NCI-H2107 treated with DMSO at 0.1 percent for 48 hours (cell line): ENCODE results near the gene LIMS2.

Experiments used
- DNase-seq: peaks from one replicate; lab custom pipeline; 2025; ENCODE audit not compliant: unreplicated experiment; lab: John Stamatoyannopoulos, UW

LIMS2 gene

DNA sequence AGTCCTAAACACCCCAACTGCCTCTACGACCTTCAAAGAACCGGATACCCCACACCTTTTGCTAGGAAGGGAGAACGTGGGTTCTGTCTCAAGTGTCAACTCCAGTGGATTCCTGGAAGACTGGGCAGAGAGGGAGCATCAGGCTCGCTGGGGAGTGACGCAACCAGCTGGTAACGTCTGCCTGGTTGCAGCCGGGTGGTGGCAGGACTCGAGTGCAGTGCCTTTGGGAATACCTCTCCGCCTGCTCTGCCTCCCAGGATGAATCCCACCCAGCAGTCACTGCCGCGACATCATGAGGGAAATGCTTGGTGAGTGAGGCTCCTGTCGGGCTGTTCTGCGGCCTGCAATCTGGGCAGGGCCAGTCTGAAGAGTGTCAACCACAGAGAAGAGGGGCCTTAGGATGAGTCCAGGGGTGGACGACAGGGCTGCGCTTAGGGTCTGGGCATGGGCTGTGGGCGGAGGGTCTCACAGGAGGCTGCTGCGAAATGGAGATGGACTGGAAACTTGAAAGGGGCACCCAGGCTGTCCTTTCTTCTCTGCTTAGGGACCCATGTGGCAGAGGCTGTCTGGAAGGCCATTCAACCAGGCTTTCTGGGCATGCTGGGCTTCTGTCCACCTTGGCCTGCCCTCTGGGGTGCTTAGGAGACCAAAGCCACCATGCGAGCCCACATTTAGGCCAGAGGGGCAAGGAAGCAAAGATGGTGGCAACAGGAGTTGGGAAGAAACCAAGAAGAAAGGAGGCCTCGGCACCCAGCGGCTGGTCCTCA lies 16.5 kb downstream of the LIMS2 start:
- DNase-seq, result no peak

DNA sequence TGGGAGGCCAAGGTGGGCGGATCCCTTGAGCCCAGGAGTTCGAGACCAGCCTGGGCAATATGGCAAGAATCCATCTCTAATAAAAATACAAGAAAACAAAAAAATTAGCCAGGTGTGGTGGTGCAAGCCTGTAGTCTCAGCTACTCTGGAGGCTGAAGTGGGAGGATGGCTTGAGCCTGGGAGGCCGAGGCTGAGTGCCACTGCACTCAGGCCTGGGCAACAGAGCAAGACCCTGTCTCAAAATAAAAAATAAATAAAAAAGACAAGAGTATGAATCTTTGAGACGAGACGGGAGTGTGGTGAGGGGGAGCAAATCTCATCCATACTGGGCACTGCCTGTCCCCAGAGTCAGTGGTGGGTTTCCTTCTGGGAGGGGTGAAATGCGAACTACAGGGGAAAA lies 17.2 kb downstream of the LIMS2 start:
- no peak for DNase-seq

DNA sequence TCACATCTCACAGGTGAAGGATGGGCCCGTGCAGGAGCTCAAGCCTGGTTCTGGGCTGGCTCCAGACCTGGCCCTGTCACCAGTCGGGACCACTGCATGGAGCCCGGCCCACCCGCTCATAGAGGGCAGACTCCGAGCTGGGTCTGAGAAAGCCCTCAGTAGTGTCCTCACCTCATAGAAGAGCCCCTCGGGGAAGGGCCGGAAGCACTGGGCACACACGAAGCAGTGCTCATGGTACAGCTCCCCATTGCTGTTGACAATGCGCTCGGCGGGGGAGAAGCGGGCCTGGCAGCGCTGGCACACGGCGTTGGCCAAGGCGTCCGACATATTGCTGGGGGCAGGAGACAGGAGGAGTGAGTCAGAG lies 18.1 kb downstream of the LIMS2 start:
- no peak for DNase-seq

DNA sequence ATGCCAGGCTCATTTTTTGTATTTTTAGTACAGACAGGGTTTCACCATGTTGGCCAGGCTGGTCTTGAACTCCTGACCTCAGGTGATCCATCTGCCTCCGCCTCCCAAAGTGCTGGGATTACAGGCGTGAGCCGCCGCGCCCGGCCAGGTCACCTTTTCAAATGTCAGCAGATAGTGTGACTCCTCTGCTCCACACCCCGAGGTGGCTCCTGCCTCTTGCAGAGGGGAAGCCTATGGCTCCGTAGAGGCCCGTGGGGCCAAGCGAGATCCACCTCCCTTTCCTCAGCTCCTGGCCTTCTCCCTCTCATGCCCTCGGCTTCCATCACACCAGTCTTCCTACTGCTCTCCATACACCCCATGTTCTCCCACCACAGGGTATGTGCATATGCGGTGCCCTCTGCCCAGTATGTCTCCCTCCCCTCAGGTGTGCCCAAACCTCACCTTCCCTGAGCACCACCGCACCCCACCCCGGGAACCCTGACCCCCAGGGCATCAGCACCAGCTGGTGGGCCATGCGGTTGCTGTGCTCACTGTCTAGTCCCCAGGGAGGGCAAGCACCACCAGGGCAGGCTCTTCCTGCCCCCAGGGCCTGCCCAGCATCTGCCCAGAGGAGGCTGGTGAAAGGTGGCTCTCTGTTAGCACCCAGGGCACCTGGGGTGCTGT lies 18.6 kb downstream of the LIMS2 start:
- DNase-seq, result no peak

DNA sequence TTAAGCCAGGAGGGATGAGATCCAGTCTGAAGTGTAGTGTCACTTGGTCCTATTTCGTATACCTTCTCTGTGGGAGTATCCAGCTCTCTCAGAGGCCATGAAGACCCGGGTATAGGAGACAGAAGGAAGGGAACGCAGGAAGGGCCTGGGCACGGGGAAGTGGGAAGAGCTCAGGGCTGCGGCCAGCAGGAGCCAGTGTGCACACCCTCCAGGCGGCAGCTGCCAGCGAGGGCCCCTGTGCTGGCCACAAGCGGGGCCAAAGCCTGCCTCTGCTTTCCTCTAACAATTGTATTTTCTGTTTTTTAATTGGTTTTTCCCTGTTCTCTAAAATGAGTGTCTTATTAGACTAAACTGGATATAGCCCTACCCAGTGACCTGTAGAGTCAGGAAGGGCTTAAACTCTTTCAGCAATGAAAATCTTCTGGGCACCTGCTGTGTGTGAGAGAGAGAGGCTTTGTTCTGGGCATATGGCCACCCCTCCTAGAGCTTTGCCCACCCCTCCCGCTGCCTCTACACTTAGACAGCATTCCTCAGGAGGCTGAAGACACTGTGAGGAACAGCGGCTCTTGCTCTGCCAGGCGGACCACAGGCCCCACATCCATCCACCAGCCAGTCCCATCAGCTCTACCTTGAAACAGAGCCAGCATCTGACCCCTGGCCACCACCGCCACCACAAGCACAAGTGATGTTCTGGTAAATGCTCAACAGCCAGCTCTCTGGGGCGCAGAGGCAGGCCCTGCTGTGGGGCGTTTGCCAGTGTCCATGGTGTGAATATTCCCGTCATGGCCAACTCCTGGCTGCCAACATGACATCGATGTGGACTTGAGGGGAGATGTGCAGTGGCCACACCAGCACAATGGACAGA lies 19.9 kb downstream of the LIMS2 start:
- no peak for DNase-seq

DNA sequence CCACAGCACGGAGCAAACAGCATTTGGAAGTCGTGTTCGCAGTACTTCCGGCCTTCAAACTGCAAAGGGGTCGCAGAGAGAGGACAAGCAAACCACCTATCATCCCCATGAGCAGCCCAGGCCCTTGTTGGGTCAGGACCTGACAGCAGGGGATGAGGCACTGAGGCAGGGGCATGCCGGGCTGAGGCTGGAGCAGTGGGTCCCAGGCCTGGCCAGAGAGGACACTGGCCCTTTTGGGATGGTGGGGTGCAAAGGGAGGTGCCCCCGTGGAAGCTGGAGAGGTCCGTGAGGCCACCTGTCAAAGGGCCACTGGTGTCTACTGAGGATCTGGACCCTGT lies 20.5 kb downstream of the LIMS2 start:
- DNase-seq, result no peak

DNA sequence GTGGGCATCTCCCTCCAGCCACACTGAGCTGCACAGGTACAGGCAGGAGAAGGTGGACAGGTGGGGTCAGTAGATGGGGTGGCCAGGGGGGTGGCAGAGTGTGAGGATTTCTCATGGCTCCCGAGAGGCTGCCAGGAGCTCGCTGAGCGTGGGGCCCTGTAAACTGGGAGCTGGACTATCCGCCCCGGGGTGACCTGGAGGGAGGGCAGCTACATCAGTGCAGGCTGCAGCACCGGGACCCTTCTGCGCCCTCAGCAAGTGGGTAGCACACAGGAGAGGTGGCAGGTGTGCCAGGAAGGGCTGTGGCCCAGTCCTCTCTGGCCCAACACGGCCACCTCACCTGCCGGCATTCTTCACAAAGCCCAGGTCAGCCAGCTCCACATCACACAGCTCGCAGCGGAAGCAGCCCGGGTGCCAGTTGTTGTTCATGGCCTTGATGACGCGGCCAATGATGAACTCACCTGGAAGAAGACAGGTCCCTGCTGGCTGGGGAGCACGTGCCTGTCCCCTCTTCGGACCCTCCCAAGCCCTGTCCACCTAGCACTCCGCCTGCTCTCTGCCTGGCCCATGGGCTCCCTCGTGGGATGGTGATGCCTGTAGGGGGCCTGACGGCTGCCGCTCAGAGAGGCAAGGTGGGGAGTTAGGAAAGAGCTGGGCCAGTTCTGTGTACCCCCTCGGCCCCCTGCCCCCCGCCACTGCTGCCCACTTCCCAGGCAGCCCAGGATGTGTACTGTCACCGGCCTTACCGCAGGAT lies 21.1 kb downstream of the LIMS2 start:
- DNase-seq, result no peak

DNA sequence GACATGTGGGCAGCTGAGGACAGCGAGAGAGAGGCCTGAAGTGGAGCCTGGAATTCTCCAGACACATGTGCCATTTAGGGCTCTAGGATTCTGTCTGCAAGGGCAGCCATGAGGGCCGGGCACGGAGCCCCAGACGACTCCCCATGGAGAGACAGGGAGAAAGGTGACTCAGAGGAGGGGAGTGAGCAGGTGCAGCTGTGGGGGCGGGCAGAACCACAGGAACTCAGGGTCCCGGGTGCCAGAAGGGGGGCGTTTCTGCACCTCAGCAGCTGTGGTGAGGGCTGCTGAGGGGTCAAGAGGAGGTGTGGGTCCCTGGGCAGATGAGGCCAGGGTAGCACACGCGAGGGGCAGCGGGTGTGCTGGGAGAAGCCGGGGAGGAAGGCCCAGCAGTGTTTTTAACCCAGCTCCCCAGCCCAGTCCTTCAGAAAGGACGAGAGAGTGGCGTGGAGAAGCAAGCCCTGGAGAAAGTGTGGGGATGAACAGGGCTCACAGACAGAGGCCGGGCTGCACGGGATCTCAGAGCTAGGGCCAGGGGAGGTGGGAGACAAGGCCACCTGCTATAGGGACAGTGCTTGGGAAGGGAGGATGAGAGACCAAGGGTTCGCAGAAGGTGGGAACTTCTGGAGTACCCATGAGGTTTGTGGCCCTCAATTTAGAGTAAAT lies 21.8 kb downstream of the LIMS2 start:
- DNase-seq, result no peak

DNA sequence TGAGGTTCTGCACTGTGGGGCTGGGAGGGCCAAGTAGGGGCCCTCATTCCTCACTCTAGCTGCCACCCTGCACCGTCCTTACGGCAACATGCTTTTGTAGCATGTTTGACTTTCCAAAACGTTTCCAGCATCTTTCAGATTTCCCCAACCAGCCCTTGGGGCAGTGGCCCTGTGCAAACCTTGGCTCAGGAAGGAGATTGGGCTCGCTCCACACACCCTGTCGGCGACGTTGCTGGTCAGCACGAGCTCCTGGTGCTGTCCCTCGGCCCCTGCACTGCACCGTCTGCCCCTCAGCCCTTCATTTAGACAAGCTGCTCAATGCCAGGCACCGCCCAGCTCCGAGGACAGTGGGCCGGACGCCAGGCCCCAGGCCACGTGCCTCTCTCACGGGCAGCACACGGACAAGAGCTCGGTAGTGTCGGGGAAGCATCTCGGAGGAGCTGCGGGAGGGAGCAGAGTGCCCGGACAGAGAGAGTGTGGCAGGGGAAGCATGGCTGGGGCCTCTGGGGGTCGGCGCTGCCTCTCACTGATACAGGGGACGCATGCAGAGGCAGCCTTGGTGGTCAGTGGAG lies 22.5 kb downstream of the LIMS2 start:
- no peak for DNase-seq

DNA sequence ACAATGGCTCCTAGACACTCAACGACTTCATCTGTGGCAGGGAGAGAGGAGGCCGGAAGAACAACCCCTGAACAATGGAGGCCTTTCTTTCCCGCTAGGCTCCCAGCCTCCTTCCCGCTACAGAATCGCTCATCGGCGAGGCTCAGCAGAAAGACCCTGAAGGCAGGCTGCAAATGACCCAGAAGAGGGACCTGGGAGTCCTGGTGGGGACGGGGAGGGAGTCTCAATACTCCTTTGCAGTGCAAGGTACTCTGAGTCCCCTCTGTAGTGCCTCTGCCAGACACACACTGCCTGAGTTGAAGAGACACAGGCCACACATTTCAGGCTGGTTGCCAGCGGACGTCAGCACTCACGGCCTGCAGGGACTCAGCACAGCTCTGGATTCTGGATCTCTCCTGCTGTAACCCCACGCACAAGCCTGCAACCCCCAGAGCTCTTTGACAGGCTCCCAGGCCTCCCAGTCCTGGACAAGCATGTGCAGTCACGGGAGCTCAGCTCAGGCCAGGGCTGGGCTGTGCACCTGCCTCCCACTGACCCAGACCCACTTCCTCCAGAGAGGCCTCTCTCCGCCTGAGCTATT lies 23.3 kb downstream of the LIMS2 start:
- DNase-seq, result no peak

DNA sequence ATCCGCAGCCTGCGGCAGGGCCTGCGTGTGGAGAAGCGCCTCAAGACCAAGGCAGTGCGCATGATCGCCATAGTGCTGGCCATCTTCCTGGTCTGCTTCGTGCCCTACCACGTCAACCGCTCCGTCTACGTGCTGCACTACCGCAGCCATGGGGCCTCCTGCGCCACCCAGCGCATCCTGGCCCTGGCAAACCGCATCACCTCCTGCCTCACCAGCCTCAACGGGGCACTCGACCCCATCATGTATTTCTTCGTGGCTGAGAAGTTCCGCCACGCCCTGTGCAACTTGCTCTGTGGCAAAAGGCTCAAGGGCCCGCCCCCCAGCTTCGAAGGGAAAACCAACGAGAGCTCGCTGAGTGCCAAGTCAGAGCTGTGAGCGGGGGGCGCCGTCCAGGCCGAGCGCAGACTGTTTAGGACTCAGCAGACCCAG lies 23.9 kb downstream of the LIMS2 start:
- no peak for DNase-seq

DNA sequence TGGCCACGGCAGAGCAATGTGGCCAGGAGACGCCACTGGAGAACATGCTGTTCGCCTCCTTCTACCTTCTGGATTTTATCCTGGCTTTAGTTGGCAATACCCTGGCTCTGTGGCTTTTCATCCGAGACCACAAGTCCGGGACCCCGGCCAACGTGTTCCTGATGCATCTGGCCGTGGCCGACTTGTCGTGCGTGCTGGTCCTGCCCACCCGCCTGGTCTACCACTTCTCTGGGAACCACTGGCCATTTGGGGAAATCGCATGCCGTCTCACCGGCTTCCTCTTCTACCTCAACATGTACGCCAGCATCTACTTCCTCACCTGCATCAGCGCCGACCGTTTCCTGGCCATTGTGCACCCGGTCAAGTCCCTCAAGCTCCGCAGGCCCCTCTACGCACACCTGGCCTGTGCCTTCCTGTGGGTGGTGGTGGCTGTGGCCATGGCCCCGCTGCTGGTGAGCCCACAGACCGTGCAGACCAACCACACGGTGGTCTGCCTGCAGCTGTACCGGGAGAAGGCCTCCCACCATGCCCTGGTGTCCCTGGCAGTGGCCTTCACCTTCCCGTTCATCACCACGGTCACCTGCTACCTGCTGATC lies 24.4 kb downstream of the LIMS2 start:
- DNase-seq, result no peak

DNA sequence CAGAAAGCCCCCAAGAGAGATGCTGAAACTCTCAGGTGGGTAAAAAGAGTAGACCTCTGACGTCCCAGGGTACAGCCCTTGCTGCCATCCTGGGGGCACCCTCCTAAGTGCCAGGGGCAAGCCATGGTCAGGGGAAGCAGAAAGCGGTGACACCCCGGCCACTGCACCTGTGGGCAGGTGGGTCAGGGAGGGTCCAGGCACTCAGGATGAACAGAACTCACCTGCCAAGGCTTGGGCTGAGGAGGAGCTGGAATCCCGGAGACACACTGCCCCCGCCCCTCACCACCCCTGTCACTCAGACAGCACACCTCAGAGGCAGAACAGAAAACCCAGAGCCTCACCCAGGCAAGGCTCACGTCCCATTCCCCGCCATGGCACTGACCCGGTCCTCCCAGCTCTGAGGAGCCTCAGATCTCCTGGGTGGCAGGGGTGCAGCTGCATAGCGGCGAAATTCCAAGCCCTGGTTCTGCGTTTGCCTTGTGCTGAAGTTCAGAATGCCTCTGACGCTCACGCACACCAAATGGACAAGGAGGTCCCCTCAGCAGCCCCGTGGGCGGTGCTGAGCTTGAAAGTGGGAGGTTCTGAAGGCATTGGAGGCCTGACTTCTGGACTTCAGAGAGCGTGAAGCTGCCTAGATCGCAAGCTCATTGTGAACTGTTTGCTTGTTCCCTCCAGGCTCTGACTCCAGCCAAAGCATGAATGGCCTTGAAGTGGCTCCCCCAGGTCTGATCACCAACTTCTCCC lies 25.1 kb downstream of the LIMS2 start:
- DNase-seq, result no peak

DNA sequence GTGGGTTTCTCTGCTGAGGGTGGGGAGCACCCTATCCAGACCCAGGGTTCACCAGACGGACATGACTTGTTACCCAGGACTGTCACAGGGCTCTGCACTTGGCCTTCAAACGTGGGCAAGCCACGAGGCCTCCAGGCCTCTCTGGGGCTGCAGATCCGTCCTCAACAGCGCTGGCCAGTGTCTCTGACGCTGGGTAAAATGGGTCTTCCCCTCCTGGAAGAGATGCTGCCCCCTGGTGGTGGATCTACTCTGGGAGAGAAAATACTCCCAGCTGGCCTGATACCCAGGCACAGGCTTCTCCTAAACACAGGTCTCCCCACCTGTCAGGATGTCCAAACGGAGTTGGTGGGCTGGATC lies 25.7 kb downstream of the LIMS2 start:
- DNase-seq, result peak; percentile 49

DNA sequence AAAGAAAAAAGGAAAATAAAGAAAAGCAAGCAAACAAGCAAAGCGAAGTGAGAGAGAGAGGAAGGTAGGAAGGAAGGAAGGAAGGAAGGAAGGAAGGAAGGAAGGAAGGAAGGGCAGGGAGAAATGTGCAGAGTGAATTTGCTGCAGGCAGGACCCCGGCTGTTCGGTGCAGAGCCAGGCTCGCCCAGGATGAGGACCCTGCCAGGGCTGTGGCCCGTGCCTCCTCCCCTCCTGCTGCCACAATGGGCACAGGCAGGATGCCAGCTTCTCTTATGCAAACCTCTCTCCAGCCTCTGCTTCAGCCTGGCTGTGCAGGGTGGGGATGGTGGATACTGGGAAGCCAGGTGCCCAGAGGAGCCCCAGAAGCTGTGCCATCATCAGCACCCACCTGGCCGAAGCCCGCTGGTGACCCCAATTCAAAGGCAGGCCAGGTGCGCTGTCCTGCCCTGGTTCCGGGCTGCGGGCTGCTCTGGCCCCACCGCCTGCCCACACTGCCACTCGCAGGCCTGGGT lies 26.2 kb downstream of the LIMS2 start:
- DNase-seq, result no peak

DNA sequence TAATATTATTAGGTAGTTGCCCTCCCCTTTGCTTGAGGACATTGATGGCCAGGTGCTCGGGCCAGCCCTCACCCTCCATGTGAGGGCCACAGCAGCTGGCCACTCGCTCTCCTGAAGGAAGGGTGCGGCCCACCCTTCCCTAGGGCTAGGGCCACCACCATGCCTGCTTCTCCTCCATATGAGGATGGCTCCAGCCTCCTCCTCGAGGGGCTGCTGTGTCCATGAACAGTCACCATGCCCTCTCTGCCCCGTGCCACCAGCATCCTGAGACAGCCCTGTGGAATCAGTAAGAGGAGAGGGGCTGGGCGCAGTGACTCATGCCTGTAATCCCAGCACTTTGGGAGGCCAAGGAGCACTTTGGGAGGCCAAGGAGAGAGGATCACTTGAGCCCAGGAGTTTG lies 27.0 kb downstream of the LIMS2 start:
- no peak for DNase-seq

DNA sequence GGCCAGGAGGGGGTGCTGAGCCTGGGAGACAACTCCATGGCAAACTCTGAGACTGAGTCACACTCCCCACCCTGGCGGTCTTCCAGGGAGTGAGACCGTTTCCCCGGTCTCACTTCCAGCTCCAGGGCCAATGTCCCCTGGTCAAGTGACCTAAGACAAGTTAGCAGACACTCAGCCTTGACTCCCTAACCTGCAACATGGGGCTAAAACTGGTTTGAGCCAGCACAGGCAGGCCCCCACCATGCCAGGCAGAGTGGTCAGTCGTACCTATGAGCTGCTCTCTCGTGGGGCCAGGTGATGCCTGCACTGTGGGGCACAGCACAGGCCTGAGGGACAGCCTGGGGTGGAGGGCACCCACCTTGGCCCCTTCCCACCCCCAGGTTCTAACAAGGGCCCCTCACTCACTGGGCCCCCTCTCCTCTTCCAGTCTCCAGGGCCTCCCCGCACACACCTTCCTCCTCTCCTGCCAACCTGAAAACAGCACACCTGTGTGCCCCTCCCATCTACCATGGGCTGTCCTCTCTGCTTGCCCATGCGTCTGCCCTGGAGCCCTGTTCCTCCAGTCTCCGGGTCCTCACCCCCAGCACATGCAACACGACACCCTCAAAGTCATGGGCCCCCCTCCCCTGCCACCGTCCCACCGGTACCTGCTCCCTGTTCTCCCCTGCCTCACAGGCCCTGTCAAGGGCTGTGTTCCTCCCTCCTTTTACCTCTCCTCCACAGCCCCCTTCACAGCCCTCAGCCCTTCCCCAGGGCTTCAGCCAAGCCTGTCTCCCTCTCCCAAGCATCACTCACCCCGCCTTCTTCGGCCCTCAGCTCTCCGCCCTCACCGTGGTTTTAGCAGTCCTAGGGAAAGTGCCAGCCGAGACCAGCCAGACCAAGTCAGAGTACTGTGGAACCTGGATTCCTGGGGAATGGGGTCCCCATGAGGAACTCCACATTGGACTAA lies 27.8 kb downstream of the LIMS2 start:
- no peak for DNase-seq
